DND-41 (cell line): ENCODE data around the gene FLT4.

ENCODE experiments used
- ATAC-seq: fragments of 200-7000 bp; cut with Tn5 transposase; 3 replicates; pipeline ENCODE4 v1.9.1; 2021; ENCODE audit warnings: low read depth; ENCODE audit not compliant: insufficient read depth
- DNase-seq: peaks from one replicate; pipeline ENCODE4 v3.0.0-alpha.2; 2020
- H2AFZ ChIP-seq: 2 replicates; pipeline ENCODE4 v1.6.0; 2012; ENCODE audit warnings: low read depth, low read length
- H3K27ac ChIP-seq: 2 replicates; pipeline ENCODE4 v1.5.1; 2012; ENCODE audit warnings: low read length, inconsistent platforms
- H3K27me3 ChIP-seq: fragments of 200-600 bp; sonication (generic); 2 replicates; pipeline ENCODE4 v1.6.0; 2012; ENCODE audit warnings: low read length, mild to moderate bottlenecking, inconsistent platforms; ENCODE audit not compliant: insufficient read depth, poor library complexity
- H3K36me3 ChIP-seq: 2 replicates; pipeline ENCODE4 v1.5.1; 2012; ENCODE audit warnings: low read length, inconsistent platforms; ENCODE audit not compliant: insufficient read depth
- H3K4me1 ChIP-seq: 2 replicates; pipeline ENCODE4 v1.5.1; 2012; ENCODE audit warnings: mild to moderate bottlenecking, low read length; ENCODE audit not compliant: insufficient read depth
- H3K4me2 ChIP-seq: 2 replicates; pipeline ENCODE4 v1.6.0; 2012; ENCODE audit warnings: mild to moderate bottlenecking, moderate library complexity, low read length, inconsistent platforms; ENCODE audit not compliant: insufficient read depth
- H3K4me3 ChIP-seq, 2 experiments: fragments of 200-600 bp in 1 of 2; shearing (Covaris generic) in 1 of 2; 2 replicates each; pipeline ENCODE4 v1.5.1; 2012 to 2016; ENCODE audit warnings: inconsistent platforms in 2 of 2, low read length in 2 of 2, mild to moderate bottlenecking in 2 of 2, low read depth in 1 of 2, moderate library complexity in 1 of 2
- H3K79me2 ChIP-seq: 2 replicates; pipeline ENCODE4 v1.6.0; 2012; ENCODE audit warnings: low read length, inconsistent platforms; ENCODE audit not compliant: insufficient read depth
- H3K9ac ChIP-seq: 2 replicates; pipeline ENCODE4 v1.6.0; 2012; ENCODE audit warnings: low read depth, mild to moderate bottlenecking, inconsistent platforms, low read length, moderate library complexity
- H3K9me3 ChIP-seq: 2 replicates; pipeline ENCODE4 v1.5.1; 2012; ENCODE audit warnings: low read length, moderate library complexity, mild to moderate bottlenecking, inconsistent platforms; ENCODE audit not compliant: insufficient read depth, severe bottlenecking
- H4K20me1 ChIP-seq: 2 replicates; pipeline ENCODE4 v1.6.0; 2012; ENCODE audit warnings: low read length; ENCODE audit not compliant: insufficient read depth
- CTCF ChIP-seq: IDR thresholded peaks from 2 replicates; pipeline ENCODE4 v1.5.1; 2012; ENCODE audit warnings: borderline replicate concordance, low read length, moderate library complexity, mild to moderate bottlenecking; ENCODE audit not compliant: poor library complexity, severe bottlenecking; ENCODE audit errors: extremely low read depth
- EZH2 ChIP-seq: IDR thresholded peaks from 3 replicates; pipeline ENCODE4 v1.6.1; 2012; ENCODE audit warnings: borderline replicate concordance, low read depth, mild to moderate bottlenecking, moderate library complexity, low read length, inconsistent platforms; ENCODE audit not compliant: severe bottlenecking

Gene FLT4

GRCh38 chr5:180602481-180603075, 46.8 kb downstream of the FLT4 start:
- H3K4me2 ChIP-seq: no peak overlapping the region
- no peaks in the 10 kb centered on the region for H3K4me1 ChIP-seq
- ATAC-seq: no peak
- no peak for DNase-seq
- H3K79me2 ChIP-seq: no peaks in the 10 kb centered on the region
- no peaks in the 10 kb centered on the region for H3K9me3 ChIP-seq
- H2AFZ ChIP-seq: no peak overlapping the region
- no peak overlapping the region for H3K4me3 ChIP-seq
- no peaks in the 10 kb centered on the region for H3K27me3 ChIP-seq
- H3K27ac ChIP-seq: no peak overlapping the region
- TF ChIP-seq EZH2 (no peak), CTCF (no peak)
- H3K9ac ChIP-seq: no peak overlapping the region
- H4K20me1 ChIP-seq: no peaks in the 10 kb centered on the region
- H3K36me3 ChIP-seq: no peaks in the 10 kb centered on the region

DNA sequence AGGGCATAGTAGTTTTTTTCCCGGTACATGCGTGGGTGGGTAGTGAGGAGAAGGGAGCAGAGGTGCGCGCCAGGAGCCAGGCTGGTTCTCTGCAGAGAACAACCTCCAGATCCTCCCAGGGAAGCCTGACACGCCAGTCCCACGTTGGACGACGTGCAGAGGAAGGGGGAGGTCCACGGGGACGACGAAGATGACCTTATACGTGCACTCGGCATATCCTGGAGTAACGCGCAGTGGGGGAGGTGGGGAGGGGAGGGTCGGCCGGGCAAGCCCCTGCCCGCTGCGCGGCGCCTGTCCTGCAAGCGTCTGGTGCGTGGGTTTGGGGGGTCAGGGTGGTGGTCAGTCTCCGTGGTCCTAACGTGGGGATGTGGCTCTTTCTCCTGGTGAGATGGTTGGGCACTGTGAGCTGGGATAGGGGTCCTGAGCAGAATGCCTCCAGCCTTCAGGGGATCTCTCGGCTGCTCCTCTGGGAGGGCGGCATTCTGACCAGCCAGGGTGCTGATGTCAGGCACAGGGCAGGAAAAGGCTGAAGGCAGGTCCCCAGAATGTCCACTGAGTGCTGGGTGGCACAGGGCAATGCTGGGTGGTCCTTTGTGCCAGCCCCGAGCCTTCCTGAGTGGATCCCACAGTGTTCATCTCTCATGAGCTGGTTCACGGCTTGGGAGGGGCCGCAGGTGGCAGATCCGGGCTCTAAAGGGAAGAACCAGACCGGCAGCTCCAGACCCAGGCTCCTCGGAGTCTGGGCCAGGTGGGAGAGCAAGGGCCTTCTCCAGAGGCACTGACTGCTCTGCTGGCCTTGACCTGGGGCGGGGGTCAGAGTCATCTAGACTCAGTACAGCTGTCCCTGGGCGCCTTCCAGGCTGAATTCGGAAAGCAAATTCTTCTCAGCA, 47.6 kb downstream of the FLT4 start:
- ATAC-seq (no peak), DNase-seq (no peak)
- Histone ChIP-seq H3K4me1 (no peaks in the 10 kb centered on the region), H3K9me3 (no peaks in the 10 kb centered on the region), H3K27me3 (no peaks in the 10 kb centered on the region), H3K27ac (no peak overlapping the region), H2AFZ (no peak overlapping the region), H3K79me2 (no peaks in the 10 kb centered on the region), H4K20me1 (no peaks in the 10 kb centered on the region), H3K4me2 (no peak overlapping the region), H3K9ac (no peak overlapping the region), H3K36me3 (no peaks in the 10 kb centered on the region), H3K4me3 (no peak overlapping the region)
- no peak for TF ChIP-seq CTCF
- no peak for TF ChIP-seq EZH2

- no peak for ATAC-seq
- Histone ChIP-seq H3K79me2 (no peaks in the 10 kb centered on the region), H3K4me2 (no peak overlapping the region), H3K9ac (no peak overlapping the region), H3K36me3 (no peaks in the 10 kb centered on the region), H4K20me1 (no peaks in the 10 kb centered on the region), H3K27ac (no peak overlapping the region), H3K27me3 (no peaks in the 10 kb centered on the region), H3K4me1 (no peaks in the 10 kb centered on the region), H3K4me3 (no peak overlapping the region), H2AFZ (no peak overlapping the region), H3K9me3 (no peaks in the 10 kb centered on the region)
- TF ChIP-seq CTCF: no peak
- no peak for TF ChIP-seq EZH2
- no peak for DNase-seq
These were observed 48.8 kb downstream of the FLT4 start for GRCh38 chr5:180600554-180601041.
